GM10266 (cell line): Measurements from ENCODE around the gene CXXC5.

ENCODE experiments used
- DNase-seq: peaks from one replicate; pipeline ENCODE4 v3.0.0; 2012; ENCODE audit errors: extremely low spot score
- CTCF ChIP-seq: IDR thresholded peaks from 2 replicates; pipeline ENCODE4 v1.5.1; 2012; ENCODE audit warnings: mild to moderate bottlenecking, low read depth; ENCODE audit not compliant: control insufficient read depth, insufficient read depth; ENCODE audit errors: missing control alignments

The CXXC5 gene

GRCh38 chr5:139687656-139688055 lies 39.5 kb downstream of the CXXC5 start:
- no peak for TF ChIP-seq CTCF
- DNase-seq = no peak

GRCh38 chr5:139688088-139688702 lies 40.0 kb downstream of the CXXC5 start:
- no peak for TF ChIP-seq CTCF
- DNase-seq = no peak

- no peak for TF ChIP-seq CTCF
- no peak for DNase-seq
These were observed 40.7 kb downstream of the CXXC5 start for GRCh38 chr5:139688751-139689372.

- DNase-seq = no peak
- TF ChIP-seq CTCF = no peak
These were observed 41.5 kb downstream of the CXXC5 start for GRCh38 chr5:139689631-139690063.

- peak; percentile 68 for TF ChIP-seq CTCF
- DNase-seq = peak; percentile 71
These were observed 42.1 kb downstream of the CXXC5 start for GRCh38 chr5:139690064-139690802.

GRCh38 chr5:139690803-139691629 lies 42.9 kb downstream of the CXXC5 start:
- no peak for DNase-seq
- TF ChIP-seq CTCF = no peak
